Spleen (tissue), 13 donors: ENCODE data around the gene FAM222A. TPM values are rescaled to one million over a fixed set of nuclear protein-coding genes. Genes with fewer than 3 reads are reported as not detected.

Experiments used
- DNase-seq: peaks from one replicate; pipeline ENCODE4 v3.0.0-alpha.2; 2020
- H3K27ac ChIP-seq, 8 donors: fragments of 200-600 bp; sonication (generic) in 7 of 8; 1 replicate in 4 of 8; 2 replicates in 4 of 8; pipeline versions ENCODE4 v1.5.0 to v1.8.0; 2016 to 2021; ENCODE audit warnings: inconsistent platforms in 4 of 8, mild to moderate bottlenecking in 4 of 8, moderate library complexity in 1 of 8
- H3K27me3 ChIP-seq, 7 donors: fragments of 200-600 bp; sonication (generic) in 6 of 7; replicated peaks in 1 of 7; 1 replicate in 4 of 7; 2 replicates in 3 of 7; pipeline versions ENCODE4 v1.5.0 to v1.8.0; 2016 to 2021; ENCODE audit warnings: inconsistent platforms in 3 of 7, mild to moderate bottlenecking in 1 of 7
- H3K36me3 ChIP-seq, 6 donors: fragments of 200-600 bp; sonication (generic) in 5 of 6; 1 replicate in 4 of 6; 2 replicates in 2 of 6; pipeline versions ENCODE4 v1.5.0 to v1.8.0; 2016 to 2021; ENCODE audit warnings: inconsistent platforms in 2 of 6
- H3K4me1 ChIP-seq, 6 donors: fragments of 200-600 bp; sonication (generic) in 5 of 6; 1 replicate in 3 of 6; 2 replicates in 3 of 6; pipeline versions ENCODE4 v1.5.0 to v1.8.0; 2016 to 2021; ENCODE audit warnings: inconsistent platforms in 3 of 6
- H3K4me3 ChIP-seq, 8 donors: fragments of 200-600 bp; sonication (generic) in 7 of 8; 1 replicate in 4 of 8; 2 replicates in 4 of 8; pipeline versions ENCODE4 v1.5.0 to v1.8.0; 2016 to 2021; ENCODE audit warnings: inconsistent platforms in 4 of 8, mild to moderate bottlenecking in 4 of 8, moderate library complexity in 2 of 8
- H3K9me3 ChIP-seq, 8 donors: fragments of 200-600 bp; sonication (generic) in 7 of 8; 1 replicate in 4 of 8; 2 replicates in 4 of 8; pipeline versions ENCODE4 v1.5.0 to v1.8.0; 2016 to 2021; ENCODE audit warnings: inconsistent platforms in 4 of 8
- CTCF ChIP-seq, 11 experiments: fragments of 200-600 bp in 7 of 11; fragments of 450-650 bp in 4 of 11; sonication (generic) in 4 of 11; IDR thresholded peaks in 8 of 11; conservative IDR thresholded peaks in 3 of 11; 1 replicate in 7 of 11; 2 replicates in 4 of 11; pipeline versions ENCODE4 v1.4.0 to v1.8.0; 2016 to 2021; ENCODE audit warnings: antibody characterized with exemption in 11 of 11, inconsistent platforms in 4 of 11, mild to moderate bottlenecking in 1 of 11
- POLR2A ChIP-seq, 3 donors: fragments of 450-650 bp; IDR thresholded peaks; one replicate each; pipeline ENCODE4 v1.5.1; 2017; ENCODE audit warnings: antibody characterized with exemption in 3 of 3, mild to moderate bottlenecking in 1 of 3
- POLR2AphosphoS5 ChIP-seq, 3 donors: sonication (generic); formaldehyde crosslinking; IDR thresholded peaks; one replicate each; pipeline ENCODE4 v1.5.1; 2017; ENCODE audit warnings: antibody characterized with exemption in 3 of 3
- WGBS, 5 donors: extraction: QIAGEN DNeasy Blood & Tissue Kit in 3 of 5; methylation state at CpG; one replicate each; pipeline versions ENCODE4 v1.1.5 to v1.1.7; 2013 to 2018; 5-methylcytosine and 5-hydroxymethylcytosine counted together
- intact Hi-C: fragments of 100-400 bp; cut with DNase I; formaldehyde crosslinking; loops from one replicate; pipeline ENCODE4 v1.15.0; 2023; ENCODE audit warnings: low total_unique reads
- long read RNA-seq, 2 donors: transcript quantifications; one replicate each; lab custom pipeline, GENCODE V29; 2026
- polyA plus RNA-seq, 3 donors: library from polyadenylated mRNA; stranded (reverse); fragments of 200-250 nt; gene quantifications; one replicate each; pipeline ENCODE4 v1.2.1, GENCODE V29; 2013
- total RNA-seq, 7 donors: library from RNA; depleted of rRNA in 3 of 7; stranded (reverse); fragments of >200 nt in 3 of 7; fragmentation: NEBNext Ultra II Directional in 4 of 7; extraction: Animal tissue kit (Norgen Biotek cat#: 25700) in 4 of 7; gene quantifications; one replicate each; pipeline versions ENCODE4 v1.1.0 to v1.2.1, GENCODE V29; 2016 to 2021
- donor health status: healthy with polysubstance abuse.
- donor health status: DM: no; HTN: no; CAD: no; lungs with moderate emphysema.
- donor health status: DM: no; HTN: no; CAD: no.
- donor health status: Bipolar disorder and iron deficiency.
- donor health status: healthy.
- donor health status: DM: no; HTN: no; CAD: no.
- donor health status: DM: yes; HTN: yes; CAD: no.

FAM222A gene
- total RNA-seq (10 to 100 TPM; 13.9 to 30.7 (median 21.5) TPM), polyA plus RNA-seq (1 to 10 TPM; 1.3 to 5.2 (median 2.1) TPM)
- long read RNA-seq, donor 1 = 0 reads
- long read RNA-seq, donor 2 = 0 reads

DNA sequence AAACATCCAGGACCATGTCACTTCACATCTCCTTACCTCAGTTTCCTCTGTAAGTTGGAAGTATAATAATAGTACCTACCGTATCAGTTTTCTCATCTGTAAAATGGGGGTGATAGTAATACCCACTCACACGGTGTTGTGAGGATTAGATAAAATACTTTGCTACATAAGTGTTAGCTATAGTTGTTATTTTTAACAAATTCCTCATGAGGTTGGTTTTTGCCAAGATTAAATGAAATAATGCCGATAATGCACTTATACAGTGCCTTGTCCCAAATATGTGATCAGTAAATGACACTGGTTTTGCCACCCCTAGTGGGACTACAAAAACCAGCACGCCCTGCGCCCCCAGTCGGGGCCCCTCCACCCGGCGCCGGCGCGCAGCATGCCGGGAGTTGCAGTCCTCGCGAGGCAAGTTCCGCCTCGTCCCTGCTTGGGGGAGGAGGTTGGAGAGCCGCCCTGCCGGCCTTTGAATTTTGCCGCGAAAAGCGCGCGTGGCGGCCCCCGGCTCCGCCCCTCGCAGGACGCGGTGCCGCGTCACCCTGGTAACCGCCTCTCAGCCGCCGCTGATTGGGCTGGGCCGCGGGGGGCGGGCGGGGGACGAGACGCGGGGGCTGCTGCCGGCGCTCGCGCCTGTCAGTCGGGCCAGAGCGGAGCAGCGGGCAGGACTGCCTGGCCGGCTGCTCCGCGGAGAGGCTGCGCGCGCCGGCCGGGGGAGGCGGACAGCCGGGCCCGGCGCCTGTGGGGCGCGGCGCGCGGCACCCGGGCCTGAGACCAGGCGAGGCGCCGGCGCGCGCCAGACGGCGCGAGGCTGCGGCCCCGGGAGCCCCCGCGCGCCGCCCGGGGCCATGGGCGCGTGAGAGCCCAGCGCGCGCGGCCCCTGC, at the start of gene FAM222A:
Gene FAM222A (plus strand): TSS at position 639 of the 884 bp plus-strand sequence. CDS start 30,322 bp downstream, outside the sequence.
- TF ChIP-seq CTCF (IDR thresholded peaks at IDR 0.05 in 8 of 11, conservative IDR thresholded peaks at IDR 0.05 in 3 of 11) (peak in 6 of 11 experiments; percentile 28 to 61 (median 40)), POLR2A (IDR thresholded peaks at IDR 0.05) (peak in 1 of 3 donors; percentile 49), POLR2AphosphoS5 (IDR thresholded peaks at IDR 0.05) (peak; percentile 85 to 88 (median 88))
- Histone ChIP-seq H3K4me1 (peaks cover 4 to 57% (median 26%) of the 10 kb centered on the region in 6 donors), H3K36me3 (no peaks in the 10 kb centered on the region), H3K4me3 (peak within 1 kb of the TSS; percentile 72 to 95 (median 90)), H3K9me3 (no peaks in the 10 kb centered on the region), H3K27me3 (peaks cover 0 to 89% (median 23%) of the 10 kb centered on the region in 7 donors), H3K27ac (peak within 1 kb of the TSS in 7 of 8 donors; percentile 26 to 79 (median 68))
- 1 to 3% (median 3%) methylated on average over 32 to 88 of the region's 88 CpGs for WGBS, 5 donors
- intact Hi-C loops = loop anchor here (10.0 kb wide), 2 partner anchors 61 to 119 kb away; no protein-coding TSS in a partner anchor
- peak; percentile 99 for DNase-seq

- 75 to 92% (median 87%) methylated on average over 2 of the region's 2 CpGs for WGBS, 5 donors
- peaks cover 0 to 3% (median 0%) of the 10 kb centered on the region in 8 donors for H3K9me3 ChIP-seq
- H3K4me3 ChIP-seq = no peak overlapping the region
- intact Hi-C loops = no loop called here
- DNase-seq = no peak
- TF ChIP-seq POLR2A (IDR thresholded peaks at IDR 0.05) = no peak
- TF ChIP-seq POLR2AphosphoS5 (IDR thresholded peaks at IDR 0.05) = no peak
- peaks cover 0 to 28% (median 0%) of the 10 kb centered on the region in 7 donors for H3K27me3 ChIP-seq
- no peaks in the 10 kb centered on the region for H3K36me3 ChIP-seq
- no peak overlapping the region for H3K27ac ChIP-seq
- H3K4me1 ChIP-seq = no peaks in the 10 kb centered on the region
Observed at GRCh38 chr12:109664402-109664801, 49.2 kb upstream of the FAM222A start.

DNA sequence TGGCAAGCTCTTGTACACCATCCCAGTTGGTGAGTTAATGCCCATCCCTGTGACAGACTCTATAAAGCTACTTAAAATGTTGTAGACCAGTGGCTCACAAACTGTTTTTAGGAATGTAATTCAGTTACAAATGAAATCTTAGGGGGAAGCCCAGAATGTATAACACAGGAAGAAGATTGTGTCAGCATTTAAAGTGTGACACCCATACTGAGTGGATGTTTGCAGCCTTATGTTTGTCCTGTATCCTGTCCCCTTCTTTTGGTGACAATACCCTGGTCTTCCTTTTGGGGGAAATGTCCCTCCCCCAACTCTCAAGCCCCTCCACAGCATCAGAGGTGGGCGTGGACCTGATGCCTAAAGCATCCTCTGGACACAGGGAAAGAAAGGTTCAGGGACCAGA, 47.6 kb upstream of the FAM222A start:
- DNase-seq = peak; percentile 29
- Histone ChIP-seq H3K4me3 (no peak overlapping the region), H3K27me3 (peaks cover 0 to 44% (median 0%) of the 10 kb centered on the region in 7 donors), H3K9me3 (peaks cover 0 to 3% (median 0%) of the 10 kb centered on the region in 8 donors), H3K4me1 (no peaks in the 10 kb centered on the region), H3K36me3 (no peaks in the 10 kb centered on the region), H3K27ac (no peak overlapping the region)
- TF ChIP-seq POLR2AphosphoS5 (IDR thresholded peaks at IDR 0.05) = no peak
- no peak for TF ChIP-seq CTCF (IDR thresholded peaks at IDR 0.05 in 8 of 11, conservative IDR thresholded peaks at IDR 0.05 in 3 of 11)
- no peak for TF ChIP-seq POLR2A (IDR thresholded peaks at IDR 0.05)
- WGBS, 5 donors = 58 to 70% (median 65%) methylated on average over 1 of the region's 1 CpG
- intact Hi-C loops = no loop called here

DNA sequence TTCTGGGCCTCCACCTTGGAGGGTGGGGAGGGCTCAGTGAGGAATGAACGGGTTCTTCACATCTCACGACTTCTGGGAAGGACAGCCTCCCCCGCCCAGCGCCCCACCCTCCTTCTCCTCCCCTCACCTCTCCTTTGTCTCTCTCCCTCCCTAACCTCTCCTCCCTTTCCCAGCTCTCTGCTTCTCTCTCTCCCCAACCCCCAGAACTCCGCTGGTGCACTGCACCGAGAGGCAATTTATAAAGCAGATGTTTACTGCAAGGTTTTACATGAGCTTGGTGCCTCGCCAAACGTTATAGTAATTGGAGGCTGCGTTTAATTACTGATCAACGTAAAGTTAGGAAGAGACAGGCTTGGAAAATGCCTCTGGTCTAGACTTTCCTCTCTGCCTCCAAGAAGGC, 42.9 kb upstream of the FAM222A start:
- H3K27me3 ChIP-seq = peaks cover 0 to 54% (median 0%) of the 10 kb centered on the region in 7 donors
- no peaks in the 10 kb centered on the region for H3K36me3 ChIP-seq
- intact Hi-C loops = no loop called here
- whole genome bisulfite sequencing, 5 donors = 34 to 52% (median 41%) methylated on average over 10 of the region's 10 CpGs
- DNase-seq = peak; percentile 25
- H3K9me3 ChIP-seq = peaks cover 0 to 10% (median 0%) of the 10 kb centered on the region in 8 donors
- H3K4me3 ChIP-seq = no peak overlapping the region
- H3K4me1 ChIP-seq = no peaks in the 10 kb centered on the region
- H3K27ac ChIP-seq = no peak overlapping the region
- no peak for TF ChIP-seq POLR2A (IDR thresholded peaks at IDR 0.05)
- TF ChIP-seq POLR2AphosphoS5 (IDR thresholded peaks at IDR 0.05) = no peak
- no peak for TF ChIP-seq CTCF (IDR thresholded peaks at IDR 0.05 in 8 of 11, conservative IDR thresholded peaks at IDR 0.05 in 3 of 11)
